Measurements from ENCODE around the gene DMRT3. TPM values are rescaled to one million over a fixed set of nuclear protein-coding genes. Genes with fewer than 3 reads are reported as not detected.

The DMRT3 gene
- total RNA-seq, 1 experiment from 2014 or later: not detected

- no peak for TF ChIP-seq ZNF317 (CRISPR knock-in tag; IDR thresholded peaks at IDR 0.05; ENCODE audit: borderline replicate concordance, low read depth)
Observed at GRCh38 chr9:967436-967835, 9.0 kb upstream of the DMRT3 start (continued).

GRCh38 chr9:967903-968641, 8.4 kb upstream of the DMRT3 start:
- ChIA-PET CTCF (interaction anchor here (0.6 to 3.6 kb wide), 6 partner anchors 9 to 75 kb away, joined by 3 to 17 read pairs (median 4); partner anchors contain the start of gene DMRT3), POLR2A (interaction anchor here (0.5 to 1.3 kb wide), 2 partner anchors 9 to 127 kb away, joined by 3 to 6 read pairs; partner anchors contain the start of gene DMRT3)
- ATAC-seq (peak; percentile 34), DNase-seq (ENCODE audit: low spot score) (peak; percentile 63)
- TF ChIP-seq CREB1 (CRISPR knock-in tag; IDR thresholded peaks at IDR 0.05) (no peak), ZMAT4 (CRISPR knock-in tag; IDR thresholded peaks at IDR 0.05) (no peak), E2F1 (CRISPR knock-in tag; IDR thresholded peaks at IDR 0.05) (no peak), GRHL2 (CRISPR knock-in tag; IDR thresholded peaks at IDR 0.05; ENCODE audit: insufficient replicate concordance, severe bottlenecking) (no peak)
- Mint-ChIP-seq H3K27ac (peak overlapping the region; percentile 53), H3K9me3 (no peaks in the 10 kb centered on the region), H3K4me1 (peaks cover 45% of the 10 kb centered on the region), H3K36me3 (no peaks in the 10 kb centered on the region), H3K27me3 (ENCODE audit: low read depth) (peaks cover 98% of the 10 kb centered on the region), H3K4me3 (peak overlapping the region; percentile 57)

- peak; percentile 61 for DNase-seq (ENCODE audit: low spot score)
- Mint-ChIP-seq H3K9me3 (no peaks in the 10 kb centered on the region), H3K4me1 (peaks cover 59% of the 10 kb centered on the region), H3K27me3 (ENCODE audit: low read depth) (peaks cover 98% of the 10 kb centered on the region), H3K27ac (no peak overlapping the region), H3K36me3 (no peaks in the 10 kb centered on the region), H3K4me3 (peak overlapping the region; percentile 66)
- peak; percentile 33 for ATAC-seq
- TF ChIP-seq ERG (CRISPR knock-in tag; IDR thresholded peaks at IDR 0.05) (no peak), ZNF396 (CRISPR knock-in tag; IDR thresholded peaks at IDR 0.05; ENCODE audit: borderline replicate concordance) (no peak), PRRX2 (CRISPR knock-in tag; IDR thresholded peaks at IDR 0.05) (no peak), ATF1 (CRISPR knock-in tag; IDR thresholded peaks at IDR 0.05) (no peak), E2F5 (CRISPR knock-in tag; IDR thresholded peaks at IDR 0.05) (0 out of 2 replicates have a peak, but pooled peaks have one; percentile 14), FOXP1 (CRISPR knock-in tag; IDR thresholded peaks at IDR 0.05; ENCODE audit: borderline replicate concordance) (0 out of 2 replicates have a peak, but pooled peaks have one; percentile 34), IRF2 (CRISPR knock-in tag; IDR thresholded peaks at IDR 0.05; ENCODE audit: borderline replicate concordance, low read depth) (no peak), MAX (CRISPR knock-in tag; IDR thresholded peaks at IDR 0.05) (0 out of 2 replicates have a peak, but pooled peaks have one; percentile 8), SOX15 (CRISPR knock-in tag; IDR thresholded peaks at IDR 0.05) (no peak)
- CTCF ChIA-PET: interaction anchor here (1.1 to 1.7 kb wide), 3 partner anchors 9 to 60 kb away, joined by 3 to 5 read pairs (median 4); no protein-coding TSS in a partner anchor
- POLR2A ChIA-PET: no interaction called here
Observed at GRCh38 chr9:969310-970150, 6.9 kb upstream of the DMRT3 start.
